Stimulated activated CD4-positive, alpha-beta T cell treated with anti-CD3 and anti-CD28 coated beads, Interleukin-4, amount 100 ng/mL, for 24 hours (primary cell): ENCODE data around the gene ITCH.
"Not testable (repeated sequence)": the region's sequence is repeated elsewhere in the genome, so short reads cannot be mapped to it uniquely, and the experiment has no call there.

Source experiments
- DNase-seq: peaks from one replicate; pipeline ENCODE4 v3.0.0-alpha.2; 2020

The ITCH gene

GRCh38 chr20:34421766-34422466, 58.8 kb downstream of the ITCH start:
- no peak for DNase-seq

DNA sequence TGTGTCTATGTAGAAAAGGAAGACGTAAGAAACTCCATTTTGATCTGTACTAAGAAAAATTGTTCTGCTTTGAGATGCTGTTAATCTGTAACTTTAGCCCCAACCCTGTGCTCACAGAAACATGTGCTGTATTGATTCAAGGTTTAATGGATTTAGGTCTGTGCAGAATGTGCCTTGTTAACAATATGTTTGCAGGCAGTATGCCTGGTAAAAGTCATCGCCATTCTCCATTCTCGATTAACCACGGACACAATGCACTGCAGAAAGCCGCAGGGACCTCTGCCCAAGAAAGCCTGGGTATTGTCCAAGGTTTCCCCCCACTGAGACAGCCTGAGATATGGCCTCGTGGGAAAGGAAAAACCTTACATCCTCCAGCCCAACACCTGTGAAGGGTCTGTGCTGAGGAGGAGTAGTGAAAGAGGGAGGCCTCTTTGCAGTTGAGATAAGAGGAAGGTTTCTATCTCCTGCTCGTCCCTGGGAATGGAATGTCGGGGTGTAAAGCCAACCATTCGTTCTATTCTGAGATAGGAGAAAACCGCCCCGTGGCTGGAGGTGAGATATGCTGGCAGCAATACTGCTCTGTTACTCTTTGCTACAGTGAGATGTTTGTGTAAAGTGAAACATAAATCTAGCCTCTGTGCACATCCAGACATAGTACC, 62.1 kb downstream of the ITCH start:
- DNase-seq = not testable (repeated sequence)

DNA sequence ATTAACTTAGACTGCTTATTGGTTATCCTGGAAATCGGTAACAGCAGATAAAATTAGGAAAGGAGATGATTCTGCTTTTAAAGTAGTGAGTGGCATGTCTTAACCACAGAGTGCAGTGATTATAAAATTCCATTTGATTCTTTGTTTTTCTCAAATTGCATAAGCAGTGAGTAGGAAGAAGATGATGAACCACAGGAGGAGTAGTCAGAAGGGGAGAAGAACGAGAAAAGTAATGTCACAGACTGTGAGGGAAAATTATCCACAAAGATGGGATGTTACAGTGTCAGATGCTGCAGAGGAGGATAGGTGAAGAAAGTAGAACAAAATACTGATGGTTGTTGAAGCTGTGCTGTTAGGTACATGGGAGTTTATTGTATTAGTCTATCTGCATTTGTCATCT, 63.0 kb downstream of the ITCH start:
- DNase-seq = no peak

- no peak for DNase-seq
Observed at GRCh38 chr20:34427331-34427730, 64.3 kb downstream of the ITCH start.

DNA sequence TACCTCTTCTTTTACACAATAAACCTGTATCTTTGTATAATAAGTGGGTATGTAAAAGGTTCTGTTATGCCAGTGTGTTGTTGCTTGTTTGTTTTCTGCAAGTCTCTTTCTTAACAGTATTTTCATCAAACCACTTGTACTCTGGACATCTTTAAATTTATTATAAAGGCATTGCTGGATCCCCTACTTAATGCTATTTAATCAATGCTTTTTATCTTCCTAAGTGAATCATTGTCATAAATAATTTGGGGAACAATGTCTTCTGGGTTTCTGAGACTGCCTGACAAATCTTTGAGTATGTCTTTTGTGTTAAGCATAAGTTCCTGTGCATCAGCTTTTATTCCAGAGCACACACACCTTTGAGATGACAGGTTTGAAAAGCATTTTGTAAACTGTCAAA, 64.7 kb downstream of the ITCH start:
- DNase-seq = no peak

DNA sequence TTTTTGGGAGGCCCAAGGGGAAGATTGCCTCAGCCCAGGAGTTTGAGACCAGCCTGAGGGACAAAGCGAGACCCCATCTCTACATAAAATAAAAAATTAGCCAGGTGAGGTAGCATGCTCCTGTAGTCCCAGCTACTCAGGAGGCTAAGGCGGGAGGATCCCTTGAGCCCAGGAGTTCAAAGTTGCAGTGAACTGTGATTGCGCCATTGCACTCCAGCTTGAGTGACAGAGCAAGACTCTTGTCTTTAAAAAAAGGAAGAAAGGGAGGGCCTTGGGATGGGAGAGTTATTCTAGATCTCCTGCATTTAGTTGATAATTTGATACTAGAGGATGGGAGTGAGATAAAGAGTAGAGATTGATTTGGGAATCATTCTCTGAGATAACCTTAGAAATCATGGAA, 68.1 kb downstream of the ITCH start:
- DNase-seq = no peak

- DNase-seq = not testable (repeated sequence)
Observed at GRCh38 chr20:34432663-34433062, 69.6 kb downstream of the ITCH start.

DNA sequence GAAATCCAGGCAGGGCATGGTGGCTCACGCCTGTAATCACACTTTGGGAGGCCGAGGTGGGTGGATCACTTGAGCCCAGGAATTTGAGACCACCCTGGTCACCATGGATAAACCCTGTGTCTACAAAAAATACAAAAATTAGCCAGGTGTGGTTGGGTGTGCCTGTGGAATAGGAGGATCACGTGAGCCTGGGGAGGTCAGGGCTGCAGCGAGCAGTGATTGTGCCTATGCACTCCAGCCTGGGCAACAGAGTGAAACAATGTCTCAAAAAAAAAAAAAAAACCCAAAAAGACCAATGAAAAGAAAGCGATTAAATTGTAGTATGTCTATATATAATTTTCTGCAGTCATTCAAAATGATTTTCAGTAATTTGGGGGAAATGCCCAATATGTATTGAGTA, 70.3 kb downstream of the ITCH start:
- DNase-seq = no peak

- DNase-seq = no peak
Observed at GRCh38 chr20:34435589-34435988, 72.5 kb downstream of the ITCH start.

DNA sequence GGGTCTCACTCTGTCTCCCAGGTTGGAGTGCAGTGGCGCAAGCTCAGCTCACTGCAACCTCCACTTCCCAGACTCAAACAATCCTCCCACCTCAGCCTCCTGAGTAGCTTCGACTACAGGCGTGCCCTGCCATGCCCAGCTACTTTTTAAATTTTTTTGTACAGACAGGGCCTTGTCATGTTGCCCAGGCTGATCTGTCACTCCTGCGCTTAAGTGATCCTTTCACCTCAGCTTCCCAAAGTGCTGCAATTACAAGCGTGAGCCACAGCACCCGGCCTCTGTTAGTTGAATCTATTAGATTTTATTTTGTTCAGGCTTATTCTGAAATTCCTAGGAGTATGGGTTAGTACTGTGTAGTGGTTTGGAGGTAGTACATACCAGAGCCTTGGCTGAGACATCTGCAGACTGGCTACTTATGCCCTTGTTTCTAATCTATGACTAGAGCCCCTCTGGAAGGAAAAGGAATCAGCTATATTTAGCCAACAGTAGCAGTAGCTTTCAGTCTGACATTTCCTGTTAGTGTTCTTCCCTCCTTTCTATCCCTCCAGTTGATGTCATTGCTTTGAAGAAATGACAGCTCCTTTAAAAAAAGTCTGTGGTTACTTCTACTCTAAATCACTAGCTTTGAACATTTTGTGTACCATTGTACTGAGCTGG, 74.4 kb downstream of the ITCH start:
- DNase-seq = no peak

DNA sequence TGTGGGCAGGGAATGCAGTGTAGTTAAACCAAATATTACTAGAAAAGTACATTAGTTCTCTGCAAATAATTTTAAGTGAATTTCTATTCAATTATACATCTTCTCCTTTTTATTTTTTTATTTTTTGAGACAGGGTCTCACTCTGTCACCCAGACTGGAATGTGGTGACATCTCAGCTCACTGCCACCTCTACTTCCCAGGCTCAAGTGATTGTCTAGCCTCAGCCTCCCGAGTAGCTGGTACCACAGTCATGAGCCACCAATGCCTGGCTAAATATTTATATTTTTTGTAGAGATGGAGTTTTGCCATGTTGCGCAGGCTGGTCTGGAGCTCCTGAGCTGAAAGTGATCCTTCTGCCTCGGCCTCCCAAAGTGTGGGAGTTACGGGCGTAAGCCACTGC, 76.1 kb downstream of the ITCH start:
- DNase-seq = no peak

DNA sequence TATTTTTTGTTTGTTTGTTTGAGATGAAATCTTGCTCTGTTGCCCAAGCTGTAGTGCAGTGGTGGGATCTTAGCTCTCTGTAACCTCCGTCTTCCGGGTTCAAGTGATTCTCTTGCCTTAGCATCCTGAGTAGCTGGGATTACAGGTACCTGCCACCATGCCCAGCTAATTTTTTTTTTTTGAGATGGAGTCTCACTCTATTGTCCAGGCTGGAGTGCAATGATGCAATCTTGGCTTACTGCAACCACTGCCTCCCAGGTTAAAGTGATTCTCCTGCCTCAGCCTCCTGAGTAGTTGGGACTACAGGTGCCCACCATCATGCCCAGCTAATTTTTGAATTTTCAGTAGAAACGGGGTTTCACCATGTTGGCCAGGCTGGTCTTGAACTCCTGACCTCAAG, 78.3 kb downstream of the ITCH start:
- DNase-seq = not testable (repeated sequence)

GRCh38 chr20:34443546-34443945, 80.5 kb downstream of the ITCH start:
- no peak for DNase-seq

DNA sequence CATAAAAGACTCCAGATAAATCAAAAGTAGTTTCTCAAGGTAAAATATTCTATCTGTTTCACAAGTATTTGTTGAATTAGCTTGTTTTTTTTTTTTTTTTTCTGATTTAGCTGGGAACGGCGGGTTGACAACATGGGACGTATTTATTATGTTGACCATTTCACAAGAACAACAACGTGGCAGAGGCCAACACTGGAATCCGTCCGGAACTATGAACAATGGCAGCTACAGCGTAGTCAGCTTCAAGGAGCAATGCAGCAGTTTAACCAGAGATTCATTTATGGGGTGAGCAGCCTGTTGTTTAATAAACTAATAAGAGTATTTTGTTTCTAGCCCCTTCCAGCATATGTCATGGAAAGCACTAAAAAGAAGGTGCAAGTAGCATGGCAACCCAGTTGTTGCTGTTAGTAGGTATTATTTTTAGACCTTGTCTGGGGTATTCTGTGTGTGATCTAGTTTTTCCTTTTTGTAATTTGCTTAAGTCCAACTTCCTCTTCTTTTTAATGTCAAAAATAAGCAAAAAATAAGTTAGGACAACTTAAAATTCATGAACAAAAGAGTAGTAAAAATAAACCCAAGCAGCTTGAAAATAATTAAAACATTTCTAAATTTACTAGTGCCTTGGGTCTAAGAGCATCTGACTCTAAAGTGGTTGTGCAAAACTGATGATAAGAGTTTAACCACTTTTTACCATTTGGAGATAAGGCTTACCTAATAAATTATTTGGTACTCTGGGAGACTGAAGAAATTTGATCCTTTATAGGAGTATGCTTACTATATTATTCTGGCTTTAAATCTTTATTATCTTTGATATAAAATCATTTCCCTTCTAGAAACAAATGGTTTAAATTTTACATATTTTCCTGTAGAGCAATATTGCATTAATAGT, 82.3 kb downstream of the ITCH start:
- DNase-seq = no peak

GRCh38 chr20:34448517-34448916, 85.4 kb downstream of the ITCH start:
- DNase-seq = no peak

GRCh38 chr20:34449674-34450592, 86.9 kb downstream of the ITCH start:
- DNase-seq = no peak

GRCh38 chr20:34452281-34452982, 89.4 kb downstream of the ITCH start:
- no peak for DNase-seq

GRCh38 chr20:34458631-34459030, 95.6 kb downstream of the ITCH start:
- no peak for DNase-seq

DNA sequence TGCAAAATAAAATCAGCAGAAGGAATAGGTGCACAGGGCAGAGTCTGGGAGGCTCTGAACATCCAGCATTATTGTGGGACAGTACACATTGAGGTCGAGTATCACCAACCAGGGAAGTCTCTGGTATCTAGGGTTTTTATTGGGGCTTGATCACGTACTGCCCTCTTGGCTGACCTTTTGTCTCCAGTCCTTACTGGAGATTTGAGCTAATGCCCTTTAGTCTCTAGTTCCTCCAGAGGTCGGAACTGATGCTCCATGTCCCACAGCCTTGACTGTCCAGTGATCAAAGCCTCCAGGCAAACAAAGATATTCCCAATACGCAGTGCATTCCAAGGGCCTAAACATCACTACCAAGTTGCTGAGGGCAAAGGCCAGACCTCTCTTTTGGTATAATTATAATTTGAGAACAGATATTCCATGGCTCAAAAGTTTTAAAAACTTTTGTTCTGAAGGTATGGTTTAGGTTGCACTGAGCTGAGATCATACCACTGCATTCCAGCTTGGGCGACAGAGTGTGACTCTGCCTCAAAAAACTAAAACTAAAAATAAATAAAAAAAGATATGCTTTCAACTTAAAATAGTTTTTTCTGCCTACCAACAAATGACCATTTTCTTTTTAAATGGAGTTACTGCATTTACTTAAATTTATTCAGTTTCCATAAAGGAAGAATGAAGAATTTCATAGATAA, 96.3 kb downstream of the ITCH start:
- DNase-seq = no peak

DNA sequence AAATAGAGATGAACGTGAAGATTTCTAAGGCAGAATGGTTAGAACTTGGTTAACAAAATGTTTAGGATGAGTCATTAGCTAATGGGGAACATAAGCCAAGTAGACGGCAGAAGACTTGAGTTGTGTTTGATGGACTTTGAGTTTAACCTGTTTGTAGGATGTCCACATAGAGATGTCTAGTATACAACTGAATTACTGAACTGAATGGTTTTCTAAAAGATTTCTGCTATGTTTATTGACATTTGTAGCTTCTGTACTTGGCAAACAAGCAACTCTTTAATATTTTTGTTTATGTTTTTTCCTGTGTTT, 98.7 kb downstream of the ITCH start:
- DNase-seq = no peak

- no peak for DNase-seq
Observed at GRCh38 chr20:34468951-34469350, 105.9 kb downstream of the ITCH start.
